BLaER1 treated with 17β-estradiol and CSF1 and Interleukin-3, amounts not matched to agents 10 nM and 100 nM (cell line): ENCODE results near the gene FNTB.
A peak's percentile ranks its signal among the peaks of the same experiment; 100 is the strongest.

Experiments
- H3K27ac ChIP-seq, 11 experiments: shearing (Covaris generic); formaldehyde crosslinking; 2 replicates each; pipeline ENCODE4 v1.8.1; 2022
- H3K27me3 ChIP-seq, 11 experiments: shearing (Covaris generic); formaldehyde crosslinking; 2 replicates each; pipeline ENCODE4 v1.8.1; 2022
- H3K36me3 ChIP-seq, 11 experiments: shearing (Covaris generic); formaldehyde crosslinking; 2 replicates each; pipeline ENCODE4 v1.8.1; 2022
- H3K4me1 ChIP-seq, 10 experiments: shearing (Covaris generic); formaldehyde crosslinking; 2 replicates each; pipeline ENCODE4 v1.8.1; 2022
- H3K4me2 ChIP-seq, 11 experiments: shearing (Covaris generic); formaldehyde crosslinking; 2 replicates each; pipeline ENCODE4 v1.8.1; 2022
- H3K4me3 ChIP-seq, 10 experiments: shearing (Covaris generic); formaldehyde crosslinking; 2 replicates each; pipeline ENCODE4 v1.8.1; 2022
- H3K9ac ChIP-seq, 11 experiments: shearing (Covaris generic); formaldehyde crosslinking; 2 replicates each; pipeline ENCODE4 v1.8.1; 2022
- H3K9me3 ChIP-seq, 11 experiments: shearing (Covaris generic); formaldehyde crosslinking; replicated peaks in 1 of 11; 2 replicates each; pipeline ENCODE4 v1.8.1; 2022
- H4K20me1 ChIP-seq, 11 experiments: shearing (Covaris generic); formaldehyde crosslinking; 2 replicates each; pipeline ENCODE4 v1.8.1; 2022
- Cebpa-rat ChIP-seq, 11 experiments: shearing (Covaris generic); IDR thresholded peaks; 2 replicates each; pipeline ENCODE4 v1.8.1; 2022

Gene FNTB

GRCh38 chr14:65007202-65007601 lies 20.5 kb downstream of the FNTB start:
- H3K27me3 ChIP-seq, result no peaks in the 10 kb centered on the region
- H3K9ac ChIP-seq, result no peak overlapping the region
- H3K9me3 ChIP-seq, result no peaks in the 10 kb centered on the region
- H4K20me1 ChIP-seq, result no peaks in the 10 kb centered on the region
- no peak for TF ChIP-seq Cebpa-rat (IDR thresholded peaks at IDR 0.05)
- no peak overlapping the region for H3K4me2 ChIP-seq
- peaks cover 0 to 20% (median 9%) of the 10 kb centered on the region in 10 experiments; a peak in 12 of 20 replicates for H3K4me1 ChIP-seq
- H3K4me3 ChIP-seq, result no peak overlapping the region
- H3K36me3 ChIP-seq, result peaks cover 25 to 72% (median 53%) of the 10 kb centered on the region in 11 experiments
- no peak overlapping the region for H3K27ac ChIP-seq

- H3K4me1 ChIP-seq, result peaks cover 0 to 13% (median 8%) of the 10 kb centered on the region in 10 experiments; a peak in 15 of 20 replicates
- H3K9me3 ChIP-seq, result no peaks in the 10 kb centered on the region
- no peaks in the 10 kb centered on the region for H3K27me3 ChIP-seq
- TF ChIP-seq Cebpa-rat (IDR thresholded peaks at IDR 0.05), result no peak
- H3K4me2 ChIP-seq, result no peak overlapping the region
- H3K27ac ChIP-seq, result no peak overlapping the region
- H3K4me3 ChIP-seq, result no peak overlapping the region
- H3K9ac ChIP-seq, result no peak overlapping the region
- H3K36me3 ChIP-seq, result peaks cover 36 to 95% (median 75%) of the 10 kb centered on the region in 11 experiments
- no peaks in the 10 kb centered on the region for H4K20me1 ChIP-seq
Measured at GRCh38 chr14:65010211-65010931, 23.7 kb downstream of the FNTB start.

GRCh38 chr14:65011538-65011937 lies 24.8 kb downstream of the FNTB start:
- Histone ChIP-seq H3K27me3 (no peaks in the 10 kb centered on the region), H3K36me3 (peaks cover 47 to 96% (median 78%) of the 10 kb centered on the region in 11 experiments), H3K9me3 (no peaks in the 10 kb centered on the region), H3K4me3 (no peak overlapping the region), H3K4me2 (no peak overlapping the region), H3K9ac (no peak overlapping the region), H4K20me1 (no peaks in the 10 kb centered on the region), H3K27ac (no peak overlapping the region), H3K4me1 (peaks cover 0 to 13% (median 8%) of the 10 kb centered on the region in 10 experiments; a peak in 15 of 20 replicates)
- TF ChIP-seq Cebpa-rat (IDR thresholded peaks at IDR 0.05), result no peak

- no peak overlapping the region for H3K9ac ChIP-seq
- no peaks in the 10 kb centered on the region for H3K9me3 ChIP-seq
- peaks cover 55 to 99% (median 83%) of the 10 kb centered on the region in 11 experiments for H3K36me3 ChIP-seq
- H3K27me3 ChIP-seq, result no peaks in the 10 kb centered on the region
- H3K4me3 ChIP-seq, result no peak overlapping the region
- 0 out of 22 replicates have a peak overlapping the region, but pooled peaks of 1 of the 11 experiments have one; percentile 28 for H3K4me2 ChIP-seq
- H4K20me1 ChIP-seq, result no peaks in the 10 kb centered on the region
- H3K4me1 ChIP-seq, result peaks cover 0 to 13% (median 7%) of the 10 kb centered on the region in 10 experiments; a peak in 12 of 20 replicates
- no peak for TF ChIP-seq Cebpa-rat (IDR thresholded peaks at IDR 0.05)
- H3K27ac ChIP-seq, result no peak overlapping the region
Measured at GRCh38 chr14:65012353-65012752, 25.7 kb downstream of the FNTB start.

GRCh38 chr14:65015391-65015790 lies 28.7 kb downstream of the FNTB start:
- no peaks in the 10 kb centered on the region for H3K27me3 ChIP-seq
- H3K4me3 ChIP-seq, result no peak overlapping the region
- 0 out of 22 replicates have a peak overlapping the region, but pooled peaks of 1 of the 11 experiments have one; percentile 16 for H3K27ac ChIP-seq
- H3K4me2 ChIP-seq, result no peak overlapping the region
- H3K9ac ChIP-seq, result peak overlapping the region in 1 of 11 experiments; percentile 17; a peak in 1 of 22 replicates
- no peaks in the 10 kb centered on the region for H3K9me3 ChIP-seq
- no peaks in the 10 kb centered on the region for H4K20me1 ChIP-seq
- peaks cover 0 to 20% (median 7%) of the 10 kb centered on the region in 10 experiments; a peak in 12 of 20 replicates for H3K4me1 ChIP-seq
- H3K36me3 ChIP-seq, result peaks cover 51 to 84% (median 70%) of the 10 kb centered on the region in 11 experiments
- TF ChIP-seq Cebpa-rat (IDR thresholded peaks at IDR 0.05), result no peak

GRCh38 chr14:65016471-65016870 lies 29.8 kb downstream of the FNTB start:
- Histone ChIP-seq H3K27me3 (no peaks in the 10 kb centered on the region), H3K4me2 (no peak overlapping the region), H3K4me3 (no peak overlapping the region), H3K27ac (no peak overlapping the region), H3K9me3 (no peaks in the 10 kb centered on the region), H4K20me1 (no peaks in the 10 kb centered on the region), H3K4me1 (peaks cover 0 to 20% (median 7%) of the 10 kb centered on the region in 10 experiments; a peak in 12 of 20 replicates), H3K9ac (0 out of 22 replicates have a peak overlapping the region, but pooled peaks of 1 of the 11 experiments have one; percentile 17), H3K36me3 (peaks cover 50 to 82% (median 67%) of the 10 kb centered on the region in 11 experiments)
- no peak for TF ChIP-seq Cebpa-rat (IDR thresholded peaks at IDR 0.05)

GRCh38 chr14:65019944-65020566 lies 33.4 kb downstream of the FNTB start:
- Histone ChIP-seq H3K4me3 (no peak overlapping the region), H3K9me3 (no peaks in the 10 kb centered on the region), H3K4me2 (no peak overlapping the region), H3K27ac (no peak overlapping the region), H3K36me3 (peaks cover 22 to 69% (median 33%) of the 10 kb centered on the region in 11 experiments), H3K27me3 (no peaks in the 10 kb centered on the region), H4K20me1 (no peaks in the 10 kb centered on the region), H3K4me1 (peaks cover 0 to 14% (median 0%) of the 10 kb centered on the region in 10 experiments; a peak in 5 of 20 replicates), H3K9ac (no peak overlapping the region)
- TF ChIP-seq Cebpa-rat (IDR thresholded peaks at IDR 0.05), result no peak

- H3K4me1 ChIP-seq, result 0 out of 20 replicates have a peak, but pooled peaks cover 0 to 1% (median 0%) of the 10 kb centered on the region in 10 experiments
- no peak overlapping the region for H3K4me3 ChIP-seq
- H3K4me2 ChIP-seq, result no peak overlapping the region
- H3K36me3 ChIP-seq, result peaks cover 31 to 81% (median 47%) of the 10 kb centered on the region in 11 experiments; a peak in 21 of 22 replicates
- no peak overlapping the region for H3K9ac ChIP-seq
- H4K20me1 ChIP-seq, result no peaks in the 10 kb centered on the region
- TF ChIP-seq Cebpa-rat (IDR thresholded peaks at IDR 0.05), result no peak
- H3K9me3 ChIP-seq, result no peaks in the 10 kb centered on the region
- no peak overlapping the region for H3K27ac ChIP-seq
- no peaks in the 10 kb centered on the region for H3K27me3 ChIP-seq
Measured at GRCh38 chr14:65024957-65025356, 38.3 kb downstream of the FNTB start.

- H3K36me3 ChIP-seq, result peaks cover 36 to 87% (median 55%) of the 10 kb centered on the region in 11 experiments; a peak in 21 of 22 replicates
- TF ChIP-seq Cebpa-rat (IDR thresholded peaks at IDR 0.05), result no peak
Measured at GRCh38 chr14:65025818-65026217, 39.1 kb downstream of the FNTB start.

More at GRCh38 chr14:65025818-65026217, 39.1 kb downstream of the FNTB start:
- H4K20me1 ChIP-seq, result no peaks in the 10 kb centered on the region
- H3K4me2 ChIP-seq, result no peak overlapping the region
- no peaks in the 10 kb centered on the region for H3K27me3 ChIP-seq
- H3K4me1 ChIP-seq, result no peaks in the 10 kb centered on the region
- no peak overlapping the region for H3K27ac ChIP-seq
- H3K9me3 ChIP-seq, result no peaks in the 10 kb centered on the region
- H3K9ac ChIP-seq, result no peak overlapping the region
- no peak overlapping the region for H3K4me3 ChIP-seq
